CD4-positive, alpha-beta T cell treated with Interleukin-21 for 1 hour (primary cell): ENCODE data around the gene ADGRV1.

Experiments
- DNase-seq: peaks from one replicate; pipeline ENCODE4 v3.0.0-alpha.2; 2020

The ADGRV1 gene

DNA sequence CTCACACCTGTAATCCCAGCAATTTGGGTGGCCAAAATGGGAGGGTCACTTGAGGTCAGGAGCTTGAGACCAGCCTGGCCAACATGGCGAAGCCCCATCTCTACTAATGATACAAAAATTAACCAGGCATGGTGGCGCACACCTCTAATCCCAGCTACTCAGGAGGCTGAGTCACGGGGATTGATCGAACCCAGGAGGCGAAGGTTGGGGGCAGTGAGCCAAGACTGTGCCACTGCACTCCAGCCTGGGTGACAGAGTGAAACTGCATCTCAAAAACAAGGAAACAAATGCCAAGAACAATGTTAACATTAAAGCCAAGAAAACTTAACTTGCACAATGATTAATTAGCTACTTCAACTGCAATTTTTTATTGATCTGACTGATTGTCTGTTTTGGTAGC is 621.9 kb downstream of the ADGRV1 start:
- DNase-seq: no peak

DNA sequence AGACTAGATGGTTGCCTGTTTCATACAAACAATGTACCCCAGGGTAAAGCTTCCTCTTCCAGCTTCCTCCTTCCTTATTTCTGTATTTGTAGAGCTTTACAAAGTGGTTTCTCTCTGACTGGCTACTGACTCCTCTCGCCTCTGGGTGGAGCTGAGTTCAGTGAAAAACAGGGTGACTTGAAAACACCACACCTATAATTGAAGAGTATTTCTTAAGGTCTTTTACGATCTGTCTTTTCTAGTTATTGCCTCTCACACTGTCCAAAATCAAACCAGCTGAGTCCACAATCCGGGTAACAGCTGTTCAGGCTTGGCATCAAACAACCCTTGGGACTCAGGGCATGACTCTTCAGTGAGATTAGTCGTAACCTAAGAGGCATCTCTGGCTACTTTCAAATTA is 624.2 kb downstream of the ADGRV1 start:
- DNase-seq: peak; percentile 7

DNA sequence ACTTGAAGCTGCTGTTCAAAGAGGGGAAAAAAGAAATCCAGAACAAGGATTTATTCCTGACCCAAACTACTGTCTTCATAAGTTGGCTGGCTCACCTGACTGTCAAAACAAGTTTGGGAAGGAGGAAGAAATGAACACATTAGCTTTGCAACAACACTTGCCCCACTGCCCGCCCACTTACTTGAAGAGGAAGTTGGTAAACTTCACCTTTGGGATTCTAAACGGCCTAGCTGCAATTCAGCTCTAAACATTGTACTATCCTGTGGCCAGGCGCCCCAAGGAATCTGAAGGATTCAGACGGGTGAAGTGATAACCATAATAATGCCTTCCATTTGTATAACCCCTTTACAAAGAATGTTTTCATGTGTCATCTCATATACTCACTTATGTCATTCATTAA is 625.1 kb downstream of the ADGRV1 start:
- no peak for DNase-seq

DNA sequence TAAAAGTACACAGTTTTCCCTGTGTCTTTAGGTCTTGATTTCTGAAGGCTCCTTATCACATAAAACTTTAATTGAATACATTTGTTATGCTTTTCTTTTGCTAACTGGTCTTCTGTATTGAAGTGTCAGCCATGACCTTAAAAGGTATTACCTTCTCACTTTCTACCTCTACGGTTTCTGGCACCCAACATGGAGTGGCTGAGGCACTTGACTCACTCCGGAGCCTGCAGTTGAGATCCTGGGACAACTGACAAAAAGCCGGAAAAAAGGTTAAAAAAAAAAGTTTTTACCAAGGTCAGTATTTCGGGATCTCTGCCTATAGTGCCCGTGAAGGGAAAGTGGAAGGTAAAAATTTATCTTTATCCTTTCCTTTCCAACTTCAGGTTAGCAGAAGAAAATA is 627.5 kb downstream of the ADGRV1 start:
- no peak for DNase-seq

DNA sequence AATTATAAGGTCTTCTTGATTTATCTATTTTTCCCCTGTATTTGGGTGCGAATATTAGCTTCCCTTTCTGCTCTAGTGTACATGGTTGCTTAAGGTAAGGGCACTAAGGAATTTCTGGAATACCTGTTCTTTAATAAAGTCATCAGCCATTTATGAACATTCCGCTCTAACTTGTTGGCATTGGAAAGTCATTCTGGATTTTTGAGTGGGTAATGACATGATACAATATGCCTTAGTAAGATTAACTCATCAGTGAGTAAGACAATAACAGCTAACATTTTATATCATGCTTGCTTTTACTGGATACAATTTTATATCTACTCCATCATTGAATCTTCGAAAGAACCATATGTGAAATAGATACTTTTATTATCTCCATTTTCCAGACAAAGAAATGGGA is 628.4 kb downstream of the ADGRV1 start:
- no peak for DNase-seq

DNA sequence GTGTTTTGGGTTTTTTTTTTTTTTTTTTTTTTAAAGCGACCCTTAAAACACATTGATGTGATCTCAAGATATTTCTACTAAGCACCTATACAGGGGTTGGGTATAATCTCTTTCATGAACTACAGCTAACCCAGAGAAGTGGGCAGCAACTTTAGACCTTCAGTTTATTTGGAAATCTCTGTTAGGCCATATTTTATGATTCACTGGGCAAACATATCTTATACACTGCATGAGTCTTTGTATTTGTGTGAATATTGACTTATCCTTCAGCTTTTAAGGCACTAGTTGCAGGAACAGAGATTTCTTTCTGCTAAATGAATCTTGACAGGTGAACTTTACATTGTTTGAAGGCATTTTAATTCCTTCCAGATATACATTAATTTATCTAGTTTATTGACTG is 630.2 kb downstream of the ADGRV1 start:
- no peak for DNase-seq

DNA sequence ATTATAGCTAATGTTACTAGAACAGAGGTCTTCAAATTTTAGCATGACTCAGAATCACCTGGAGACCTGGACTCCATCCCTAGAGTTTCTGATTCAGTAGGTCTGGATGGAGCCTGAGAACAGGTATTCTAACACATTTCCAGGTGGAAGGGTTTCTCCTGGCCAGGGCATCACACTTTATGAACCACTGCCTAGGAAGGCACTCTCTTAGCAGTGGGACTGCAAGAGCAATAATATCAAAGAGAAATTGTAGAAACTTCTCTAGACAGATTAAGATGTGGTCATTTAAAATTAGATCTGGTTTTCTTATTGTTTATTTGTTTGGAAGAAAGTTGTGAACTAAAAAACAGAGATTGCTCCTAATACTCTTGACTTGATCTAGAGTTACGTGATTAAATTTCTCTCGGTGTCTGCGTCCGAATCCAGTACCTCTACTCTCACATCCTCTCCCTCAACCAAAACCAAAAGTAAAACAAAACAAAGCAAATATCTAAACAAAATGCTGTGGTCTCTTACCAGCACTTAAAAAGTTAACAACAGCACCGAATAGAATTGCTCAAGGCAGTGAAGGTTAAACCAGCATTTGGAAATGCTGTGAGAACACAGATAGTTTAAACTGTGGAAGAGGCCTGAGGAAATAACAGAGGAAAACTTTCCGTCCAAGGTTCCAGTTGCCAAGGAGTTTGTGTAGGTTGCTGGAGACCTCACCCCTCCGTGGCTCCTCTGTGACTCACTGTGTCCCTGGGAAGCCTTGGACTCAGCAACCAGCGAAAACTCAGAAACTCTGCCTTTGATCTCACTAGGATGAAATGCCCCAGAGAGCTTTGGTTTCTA is 631.1 kb downstream of the ADGRV1 start:
- DNase-seq: no peak

DNA sequence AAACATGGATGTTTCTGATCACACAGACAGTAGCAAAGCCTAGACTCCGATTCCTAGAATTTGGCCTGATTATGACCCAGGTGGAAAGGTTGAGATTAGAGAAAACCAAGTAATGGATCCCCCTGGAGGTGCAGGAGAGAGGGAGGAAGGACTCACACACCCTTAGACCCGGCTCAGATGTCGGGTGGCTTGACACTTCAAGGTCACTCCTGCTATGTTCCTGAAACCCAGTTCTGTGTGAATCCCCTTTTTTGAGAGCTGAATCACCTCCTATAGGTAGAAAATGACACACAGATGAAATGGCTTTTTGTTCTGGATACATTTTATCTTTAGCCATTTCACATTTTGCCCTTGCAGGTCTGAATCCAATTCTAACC is 631.7 kb downstream of the ADGRV1 start:
- no peak for DNase-seq

DNA sequence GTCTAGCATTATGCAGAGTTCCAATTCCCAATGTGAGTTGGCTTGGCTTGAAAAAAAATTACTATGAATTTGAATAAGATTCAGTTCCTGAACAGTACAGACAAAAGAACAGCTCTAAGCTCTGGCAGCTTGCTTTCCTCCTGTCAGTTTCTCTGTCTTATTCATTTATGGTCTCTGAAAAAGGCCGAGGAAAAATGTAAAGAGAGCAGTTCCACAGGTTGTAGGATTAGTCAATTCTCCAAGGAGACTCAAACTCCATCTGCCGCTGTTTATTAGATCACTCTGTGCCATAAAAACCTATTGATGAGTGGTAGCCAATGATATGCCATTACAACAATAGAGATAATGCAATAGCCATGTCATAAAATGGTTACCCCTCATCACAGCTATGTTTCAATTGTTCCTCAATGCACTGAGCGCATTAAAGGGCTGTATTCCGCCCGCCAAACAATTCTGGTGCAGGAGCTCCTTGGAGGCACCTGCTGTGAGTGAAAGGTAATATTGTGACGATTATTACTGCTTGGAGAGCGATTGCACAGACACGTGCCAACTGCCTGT is 636.3 kb downstream of the ADGRV1 start:
- no peak for DNase-seq

DNA sequence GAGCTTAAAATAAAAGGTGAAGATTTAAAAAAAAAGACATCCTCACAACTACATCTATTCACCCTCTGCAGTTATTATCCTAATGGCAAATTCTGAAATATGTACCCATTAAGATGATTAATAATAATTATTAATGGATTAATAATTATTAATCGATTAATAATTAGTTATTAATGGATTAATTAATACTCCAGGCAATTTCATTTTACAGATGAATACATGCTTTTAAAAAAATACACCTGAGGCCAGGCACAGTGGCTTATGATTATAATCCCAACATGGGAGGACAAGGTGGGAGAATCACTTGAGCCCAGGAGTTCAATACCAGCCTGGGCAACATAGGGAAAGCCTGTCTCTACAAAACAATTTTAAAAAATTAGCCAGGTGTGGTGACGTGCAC is 642.1 kb downstream of the ADGRV1 start:
- DNase-seq: no peak

DNA sequence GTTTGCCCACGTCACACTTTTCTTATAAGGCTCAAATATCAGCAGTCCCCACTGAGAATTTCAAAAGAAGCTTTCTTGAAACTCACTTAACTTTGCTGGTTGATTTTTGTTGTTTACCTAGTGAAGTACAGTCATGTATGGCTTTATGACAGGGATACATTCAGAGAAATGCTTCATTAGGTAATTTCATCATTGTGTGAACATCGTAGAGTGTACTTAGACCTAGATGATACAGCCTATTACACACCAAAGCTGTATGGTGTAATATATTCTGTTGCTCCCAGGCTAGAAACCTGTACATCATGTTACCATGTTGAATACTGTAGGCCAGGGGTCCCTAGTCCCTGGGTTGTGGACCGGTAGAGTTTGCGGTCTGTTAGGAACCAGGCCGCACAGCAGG is 647.5 kb downstream of the ADGRV1 start:
- no peak for DNase-seq

DNA sequence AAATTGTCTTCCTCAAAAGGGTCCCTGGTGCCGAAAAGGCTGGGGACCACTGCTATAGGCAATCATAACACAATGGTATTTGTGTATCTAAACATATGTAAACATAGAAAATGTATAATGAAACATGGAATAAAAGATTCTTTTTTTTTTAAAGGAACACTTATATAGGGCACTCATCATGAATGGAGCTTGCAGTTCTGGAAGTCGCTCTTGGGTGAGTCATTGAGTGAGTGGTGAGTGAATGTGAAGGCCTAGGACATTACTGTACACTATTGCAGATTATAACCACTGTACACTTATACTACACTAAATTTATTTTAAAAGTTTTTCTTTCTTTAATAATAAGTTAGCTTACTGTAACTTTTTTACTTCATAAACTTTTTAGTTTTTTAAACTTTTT is 648.1 kb downstream of the ADGRV1 start:
- no peak for DNase-seq

DNA sequence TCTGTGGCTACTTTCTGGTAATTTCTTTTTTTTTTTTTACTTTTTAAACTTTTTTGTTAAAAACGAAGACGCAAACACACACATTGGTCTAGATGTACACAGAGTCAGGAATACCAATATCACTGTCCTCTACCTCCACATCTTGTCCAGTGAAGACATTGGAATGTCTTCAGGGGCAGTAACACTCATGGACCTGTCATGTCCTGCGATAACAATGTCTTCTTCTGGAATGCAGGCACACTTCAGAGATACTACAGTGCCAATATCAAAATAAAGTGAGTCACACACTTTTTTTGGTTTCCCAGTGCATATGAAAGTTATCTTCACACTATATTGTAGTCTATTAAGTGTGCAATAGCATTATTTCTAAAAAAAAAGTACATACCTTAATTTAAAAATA is 648.7 kb downstream of the ADGRV1 start:
- DNase-seq: no peak

DNA sequence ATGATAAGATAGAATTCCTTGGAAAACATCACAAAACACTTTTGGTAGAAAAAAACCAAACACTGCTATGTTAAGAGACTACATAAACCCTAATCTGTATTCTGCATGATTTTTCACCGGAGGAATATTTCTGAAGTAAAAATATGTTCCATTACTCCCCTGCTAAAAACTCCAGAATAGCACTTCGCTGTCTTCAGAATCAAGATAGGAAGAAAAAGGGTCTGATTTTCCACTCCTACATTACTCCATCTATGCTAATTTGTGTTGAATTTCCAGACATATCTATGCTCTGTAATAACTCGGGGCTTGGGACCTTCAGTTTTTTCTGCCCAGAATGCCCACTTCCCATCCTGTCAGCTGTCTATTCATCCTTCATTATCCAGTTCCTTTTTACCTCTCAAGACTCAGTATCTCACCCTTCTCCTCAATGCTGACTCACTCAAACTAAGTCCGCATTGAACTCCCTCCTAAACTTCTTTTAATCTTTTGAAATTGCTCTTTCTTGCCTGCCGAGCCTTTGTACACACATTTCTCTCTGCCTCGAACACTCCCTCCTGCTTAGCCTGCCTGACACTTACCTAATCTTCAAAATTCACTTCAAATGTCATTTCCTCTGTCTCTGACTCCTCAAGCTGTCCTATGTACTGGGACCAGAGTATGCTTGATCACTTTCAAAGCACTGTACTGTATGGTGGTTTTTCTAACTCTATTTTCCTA is 653.6 kb downstream of the ADGRV1 start:
- DNase-seq: no peak

DNA sequence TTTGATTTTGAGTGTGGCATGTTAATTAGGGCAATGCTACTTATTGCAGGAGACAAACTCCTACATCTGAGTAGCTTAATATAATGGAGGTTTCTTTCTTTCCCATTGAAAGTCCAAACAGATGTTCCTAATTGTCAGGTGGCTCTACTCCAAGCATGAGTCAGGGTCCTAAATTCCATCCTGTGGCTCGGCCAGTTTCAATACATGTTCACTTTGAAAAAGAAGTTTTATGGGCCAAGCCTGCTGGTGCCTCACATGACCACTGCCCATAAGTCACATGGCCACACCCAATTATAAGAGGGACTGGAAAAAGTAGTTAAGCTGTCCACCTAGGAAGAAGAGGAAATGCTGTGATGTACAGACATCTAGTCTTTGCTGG is 654.1 kb downstream of the ADGRV1 start:
- no peak for DNase-seq
